A549 (cell line): Measurements from ENCODE around the gene SPIN1. TPM values are rescaled to one million over a fixed set of nuclear protein-coding genes. Genes with fewer than 3 reads are reported as not detected.

Source experiments
- ATAC-seq, 2 experiments: fragments of 200-7000 bp in 1 of 2; fragments of >200 bp in 1 of 2; cut with Nextera tagmentation in 1 of 2; cut with Tn5 transposase in 1 of 2; 3 replicates each; pipeline versions ENCODE4 v1.8.0 to v1.9.1; 2018 to 2020; ENCODE audit warnings: mild to moderate bottlenecking in 1 of 2, moderate library complexity in 1 of 2
- CTCF ChIA-PET: fragments of 300-600 bp; sonication (Branson Sonifier 250); formaldehyde crosslinking; extraction: SDS; loops from one replicate; lab custom pipeline; 2021; ENCODE audit warnings: antibody characterized with exemption, inconsistent platforms; lab: Yijun Ruan, JAX
- POLR2A ChIA-PET: fragments of 350-600 bp; formaldehyde crosslinking; extraction: SDS; loops from one replicate; lab custom pipeline; 2021; ENCODE audit warnings: antibody characterized with exemption, inconsistent platforms; lab: Yijun Ruan, JAX
- DNase-seq, 2 experiments: peaks; one replicate each; pipeline versions ENCODE4 v3.0.0 to v3.0.0-alpha.2; 2011 to 2016; ENCODE audit warnings: low read depth in 1 of 2, low spot score in 1 of 2
- FAIRE-seq: peaks from 2 replicates; lab custom pipeline; 2011; peaks lifted over from hg19 to GRCh38; lab: Jason Lieb, UNC
- H3K27ac ChIP-seq, 2 experiments: fragments of >200 bp; sonication (Bioruptor Twin); formaldehyde crosslinking; 3 replicates each; pipeline ENCODE4 v1.5.1; 2016 to 2017
- H3K4me1 ChIP-seq: fragments of >200 bp; sonication (Bioruptor Twin); formaldehyde crosslinking; 3 replicates; pipeline ENCODE4 v1.6.1; 2016
- H3K4me2 ChIP-seq: fragments of >200 bp; sonication (Bioruptor Twin); formaldehyde crosslinking; 3 replicates; pipeline ENCODE4 v1.6.1; 2016
- H3K4me3 ChIP-seq: fragments of >200 bp; sonication (Bioruptor Twin); formaldehyde crosslinking; 3 replicates; pipeline ENCODE4 v1.5.1; 2016
- H3K9me3 ChIP-seq: fragments of >200 bp; sonication (Bioruptor Twin); formaldehyde crosslinking; 3 replicates; pipeline ENCODE4 v1.6.1; 2016
- CBX8 ChIP-seq: fragments of 200-600 bp; sonication (generic); IDR thresholded peaks from 2 replicates; pipeline ENCODE4 v1.6.1; 2016
- CHD2 ChIP-seq: fragments of 150-350 bp; IDR thresholded peaks from 2 replicates; pipeline ENCODE4 v1.6.1; 2014; ENCODE audit warnings: low read length; ENCODE audit not compliant: partially characterized antibody
- CTCF ChIP-seq: fragments of >200 bp; sonication (Bioruptor Twin); formaldehyde crosslinking; IDR thresholded peaks from 3 replicates; pipeline ENCODE4 v1.5.1; 2016
- EHMT2 ChIP-seq: fragments of 200-600 bp; sonication (generic); IDR thresholded peaks from 2 replicates; pipeline ENCODE4 v1.6.1; 2016; ENCODE audit warnings: antibody characterized with exemption, low read depth, mild to moderate bottlenecking, moderate library complexity
- ELK1 ChIP-seq: fragments of 150-350 bp; IDR thresholded peaks from 2 replicates; pipeline ENCODE4 v1.6.1; 2014; ENCODE audit warnings: low read depth, mild to moderate bottlenecking, low read length
- EP300 ChIP-seq, 2 experiments: fragments of >200 bp; sonication (Bioruptor Twin); formaldehyde crosslinking; IDR thresholded peaks; 2 replicates in 1 of 2; 3 replicates in 1 of 2; pipeline ENCODE4 v1.6.1; 2016 to 2017
- ESRRA ChIP-seq: fragments of 150-350 bp; IDR thresholded peaks from 2 replicates; pipeline ENCODE4 v1.6.1; 2014; ENCODE audit warnings: mild to moderate bottlenecking, low read length, borderline replicate concordance
- GATA3 ChIP-seq: IDR thresholded peaks from 2 replicates; pipeline ENCODE4 v1.6.1; 2012; ENCODE audit warnings: borderline replicate concordance
- HDAC2 ChIP-seq: fragments of 200-600 bp; sonication (generic); IDR thresholded peaks from 2 replicates; pipeline ENCODE4 v1.6.1; 2016
- HOXB5 ChIP-seq: fragments of 250-450 bp; sonication (Bioruptor Pico); IDR thresholded peaks from 2 replicates; pipeline ENCODE4 v1.5.0; 2020; ENCODE audit warnings: mild to moderate bottlenecking, moderate library complexity
- JUN ChIP-seq, 2 experiments: fragments of >200 bp; sonication (Bioruptor Twin); formaldehyde crosslinking; IDR thresholded peaks; 2 replicates in 1 of 2; 3 replicates in 1 of 2; pipeline ENCODE4 v1.6.1; 2016 to 2017
- KDM5A ChIP-seq: fragments of 200-600 bp; sonication (generic); IDR thresholded peaks from 2 replicates; pipeline ENCODE4 v1.6.1; 2016; ENCODE audit warnings: antibody characterized with exemption, mild to moderate bottlenecking
- MAFK ChIP-seq: fragments of 450-650 bp; IDR thresholded peaks from 2 replicates; pipeline ENCODE4 v1.6.1; 2014; ENCODE audit not compliant: partially characterized antibody
- MYC ChIP-seq: IDR thresholded peaks from 2 replicates; pipeline ENCODE4 v1.6.1; 2012; ENCODE audit warnings: mild to moderate bottlenecking, inconsistent platforms, low read length, improper control_type of control experiment, borderline replicate concordance
- NR3C1 ChIP-seq: fragments of >200 bp; sonication (Bioruptor Twin); formaldehyde crosslinking; IDR thresholded peaks from 3 replicates; pipeline ENCODE4 v1.6.1; 2017
- PHF8 ChIP-seq: fragments of 200-600 bp; sonication (generic); IDR thresholded peaks from 2 replicates; pipeline ENCODE4 v1.6.1; 2016; ENCODE audit warnings: low read depth, mild to moderate bottlenecking, antibody characterized with exemption, moderate library complexity, borderline replicate concordance
- RAD21 ChIP-seq, 2 experiments: fragments of >200 bp in 1 of 2; sonication (Bioruptor Twin) in 1 of 2; formaldehyde crosslinking in 1 of 2; IDR thresholded peaks in 1 of 2; conservative IDR thresholded peaks in 1 of 2; 2 replicates in 1 of 2; 3 replicates in 1 of 2; pipeline ENCODE4 v1.6.1; 2012 to 2018; ENCODE audit warnings: inconsistent platforms in 1 of 2
- RARB ChIP-seq: fragments of 250-450 bp; sonication (Bioruptor Pico); IDR thresholded peaks from 2 replicates; pipeline ENCODE4 v1.8.0; 2021; ENCODE audit warnings: mild to moderate bottlenecking, moderate library complexity
- RFX5 ChIP-seq: fragments of 450-650 bp; IDR thresholded peaks from 2 replicates; pipeline ENCODE4 v1.7.1; 2014; ENCODE audit warnings: antibody characterized with exemption, mild to moderate bottlenecking, moderate library complexity
- RNF2 ChIP-seq: fragments of 200-600 bp; sonication (generic); IDR thresholded peaks from 2 replicates; pipeline ENCODE4 v1.6.1; 2016; ENCODE audit warnings: low read depth, mild to moderate bottlenecking, antibody characterized with exemption, moderate library complexity, borderline replicate concordance
- SMC3 ChIP-seq: fragments of >200 bp; sonication (Bioruptor Twin); formaldehyde crosslinking; IDR thresholded peaks from 3 replicates; pipeline ENCODE4 v1.6.1; 2018; ENCODE audit warnings: inconsistent platforms
- TP53 ChIP-seq: fragments of 250-450 bp; sonication (Bioruptor Pico); IDR thresholded peaks from 2 replicates; pipeline ENCODE4 v1.5.0; 2021; ENCODE audit warnings: mild to moderate bottlenecking, moderate library complexity
- ZC3H11A ChIP-seq: fragments of 450-650 bp; IDR thresholded peaks from 2 replicates; pipeline ENCODE4 v1.6.1; 2014; ENCODE audit warnings: antibody characterized with exemption, mild to moderate bottlenecking
- ZFP36 ChIP-seq: fragments of 450-650 bp; IDR thresholded peaks from 2 replicates; pipeline ENCODE4 v1.6.1; 2014; ENCODE audit warnings: borderline replicate concordance; ENCODE audit not compliant: partially characterized antibody
- ZSCAN20 ChIP-seq: fragments of 250-450 bp; sonication (Bioruptor Pico); IDR thresholded peaks from 2 replicates; pipeline ENCODE4 v1.8.0; 2022; ENCODE audit warnings: mild to moderate bottlenecking, moderate library complexity
- WGBS: methylation state at CpG from one replicate; pipeline ENCODE4 v1.1.6; 2017; ENCODE audit errors: missing lambda C conversion rate; 5-methylcytosine and 5-hydroxymethylcytosine counted together
- polyA plus RNA-seq, 4 experiments: library from polyadenylated mRNA; depleted of rRNA in 3 of 4; stranded (reverse); fragments of >200 nt; fragmentation: RNase III in 1 of 4; extraction: RNeasy Plus Mini Kit Qiagen cat#74134 plus additional on column Dnase treatment in 1 of 4; gene quantifications; 2 replicates in 3 of 4; 3 replicates in 1 of 4; pipeline ENCODE4 v1.2.3, GENCODE V29; 2011 to 2017
- TF ChIP-seq, protein P1 (sequence below): fragments of 250-450 bp; sonication (Bioruptor Pico); IDR thresholded peaks from 2 replicates; pipeline ENCODE4 v1.5.0; 2020; ENCODE audit warnings: low read depth, mild to moderate bottlenecking, moderate library complexity

SPIN1 gene
- polyA plus RNA-seq, 2 of the 4 experiments (the other 2 are of a cell fraction), result 47.8 to 83.9 TPM

DNA sequence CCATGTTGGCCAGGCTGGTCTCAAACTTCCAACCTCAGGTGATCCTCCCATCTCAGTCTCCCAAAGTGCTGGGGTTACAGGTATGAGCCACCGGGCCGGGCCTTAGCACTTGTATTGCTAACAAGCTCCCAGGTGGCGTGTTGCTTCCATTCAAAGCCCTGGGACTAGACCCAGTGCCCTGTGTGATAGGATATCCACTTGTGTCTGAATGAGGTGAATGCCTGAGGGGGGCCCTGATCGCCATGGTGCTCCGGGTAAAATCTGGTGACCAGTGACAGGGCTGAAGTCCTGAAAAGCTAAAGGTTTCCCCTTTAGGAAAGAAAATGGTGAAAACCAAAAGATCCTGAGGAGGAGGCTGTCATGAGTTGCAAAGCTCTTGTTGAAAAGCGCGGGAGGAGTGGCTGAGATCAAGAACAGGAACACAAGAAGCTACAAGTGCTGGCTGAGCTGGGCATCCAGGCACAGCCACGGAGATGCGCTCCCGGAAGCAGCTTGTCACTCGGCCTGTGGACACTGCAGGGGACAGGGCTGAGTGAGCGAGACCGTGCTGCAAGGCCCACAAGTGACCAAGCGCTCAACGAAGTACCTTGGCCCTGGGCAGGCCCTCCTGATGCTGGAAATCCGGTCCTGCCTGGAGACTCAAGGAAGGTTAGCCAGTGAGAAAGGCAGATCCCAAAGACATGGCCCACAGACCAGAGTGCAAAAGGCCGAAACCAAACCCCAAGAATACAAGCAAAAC lies 106.9 kb downstream of the SPIN1 start:
- POLR2A ChIA-PET, result no interaction called here
- CTCF ChIA-PET, result interaction anchor here (0.6 to 1.2 kb wide), 5 partner anchors 8 to 780 kb away, joined by 3 read pairs; no protein-coding TSS in a partner anchor
- Histone ChIP-seq H3K9me3 (no peaks in the 10 kb centered on the region), H3K4me3 (no peak overlapping the region), H3K4me2 (no peak overlapping the region), H3K27ac (no peak overlapping the region), H3K4me1 (no peaks in the 10 kb centered on the region)
- TF ChIP-seq CHD2, result no peak
- no peak for TF ChIP-seq RFX5
- TF ChIP-seq EP300 (IDR thresholded peaks at IDR 0.05), result no peak
- TF ChIP-seq RARB, result no peak
- no peak for TF ChIP-seq MAFK
- no peak for TF ChIP-seq ZC3H11A
- TF ChIP-seq NR3C1, result no peak
- TF ChIP-seq SMC3, result no peak
- no peak for TF ChIP-seq GATA3
- TF ChIP-seq, protein P1, sequence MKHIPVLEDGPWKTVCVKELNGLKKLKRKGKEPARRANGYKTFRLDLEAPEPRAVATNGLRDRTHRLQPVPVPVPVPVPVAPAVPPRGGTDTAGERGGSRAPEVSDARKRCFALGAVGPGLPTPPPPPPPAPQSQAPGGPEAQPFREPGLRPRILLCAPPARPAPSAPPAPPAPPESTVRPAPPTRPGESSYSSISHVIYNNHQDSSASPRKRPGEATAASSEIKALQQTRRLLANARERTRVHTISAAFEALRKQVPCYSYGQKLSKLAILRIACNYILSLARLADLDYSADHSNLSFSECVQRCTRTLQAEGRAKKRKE, result no peak
- no peak for TF ChIP-seq ESRRA
- TF ChIP-seq CBX8, result no peak
- no peak for TF ChIP-seq CTCF
- TF ChIP-seq RNF2, result no peak
- TF ChIP-seq JUN (IDR thresholded peaks at IDR 0.05), result no peak
- TF ChIP-seq MYC, result no peak
- no peak for TF ChIP-seq ZFP36
- DNase-seq (no peak), ATAC-seq (no peak; a peak in 1 of 6 replicates), FAIRE-seq (no peak)
- WGBS, result 97% methylated on average over 15 of the region's 17 CpGs

DNA sequence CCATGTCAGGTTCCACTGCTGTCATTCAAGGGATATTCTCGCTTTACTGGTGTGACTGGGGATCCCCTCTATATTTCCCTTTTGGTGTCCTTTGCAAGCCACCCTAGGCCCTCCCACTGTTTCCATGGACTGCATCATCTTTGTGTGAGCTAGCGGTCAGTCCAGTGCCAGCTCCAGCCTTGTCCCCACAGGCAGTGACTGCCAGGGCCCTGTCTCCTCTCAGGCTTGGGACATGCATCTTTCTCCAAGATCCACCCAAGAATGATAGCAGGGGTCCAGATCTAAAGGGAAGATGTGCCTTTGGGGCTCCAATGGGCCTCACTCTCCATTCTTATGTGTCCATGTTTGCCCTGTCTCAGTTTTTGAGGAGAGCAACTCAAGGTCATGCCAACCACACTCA lies 109.0 kb downstream of the SPIN1 start:
- 95% methylated on average over 2 of the region's 2 CpGs for WGBS

More for the DNA sequence above, 109.0 kb downstream of the SPIN1 start:
- CTCF ChIA-PET, result no interaction called here
- TF ChIP-seq TP53 (CRISPR knock-in tag) (no peak), RAD21 (conservative IDR thresholded peaks at IDR 0.05 in 1 of 2, IDR thresholded peaks at IDR 0.05 in 1 of 2) (no peak), KDM5A (no peak), HDAC2 (no peak), CBX8 (no peak), HOXB5 (CRISPR knock-in tag) (no peak), EHMT2 (no peak), ZSCAN20 (no peak), PHF8 (no peak), ELK1 (no peak), EP300 (IDR thresholded peaks at IDR 0.05) (no peak)
- Histone ChIP-seq H3K9me3 (no peaks in the 10 kb centered on the region), H3K4me3 (no peak overlapping the region), H3K27ac (no peak overlapping the region), H3K4me2 (no peak overlapping the region), H3K4me1 (no peaks in the 10 kb centered on the region)
- FAIRE-seq, result no peak
- POLR2A ChIA-PET, result no interaction called here
- no peak; a peak in 1 of 6 replicates for ATAC-seq
- DNase-seq, result no peak
